ENCODE data around the gene CAPS.

- TF ChIP-seq POLR2AphosphoS5 (IDR thresholded peaks at IDR 0.05): no peak
- TF ChIP-seq, protein P1, sequence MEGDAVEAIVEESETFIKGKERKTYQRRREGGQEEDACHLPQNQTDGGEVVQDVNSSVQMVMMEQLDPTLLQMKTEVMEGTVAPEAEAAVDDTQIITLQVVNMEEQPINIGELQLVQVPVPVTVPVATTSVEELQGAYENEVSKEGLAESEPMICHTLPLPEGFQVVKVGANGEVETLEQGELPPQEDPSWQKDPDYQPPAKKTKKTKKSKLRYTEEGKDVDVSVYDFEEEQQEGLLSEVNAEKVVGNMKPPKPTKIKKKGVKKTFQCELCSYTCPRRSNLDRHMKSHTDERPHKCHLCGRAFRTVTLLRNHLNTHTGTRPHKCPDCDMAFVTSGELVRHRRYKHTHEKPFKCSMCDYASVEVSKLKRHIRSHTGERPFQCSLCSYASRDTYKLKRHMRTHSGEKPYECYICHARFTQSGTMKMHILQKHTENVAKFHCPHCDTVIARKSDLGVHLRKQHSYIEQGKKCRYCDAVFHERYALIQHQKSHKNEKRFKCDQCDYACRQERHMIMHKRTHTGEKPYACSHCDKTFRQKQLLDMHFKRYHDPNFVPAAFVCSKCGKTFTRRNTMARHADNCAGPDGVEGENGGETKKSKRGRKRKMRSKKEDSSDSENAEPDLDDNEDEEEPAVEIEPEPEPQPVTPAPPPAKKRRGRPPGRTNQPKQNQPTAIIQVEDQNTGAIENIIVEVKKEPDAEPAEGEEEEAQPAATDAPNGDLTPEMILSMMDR (IDR thresholded peaks at IDR 0.05 in 8 of 11, conservative IDR thresholded peaks at IDR 0.05 in 3 of 11): no peak
Measured at GRCh38 chr19:5954293-5954692, 40.2 kb downstream of the CAPS start.
